Esophagus muscularis mucosa (tissue), 4 donors: ENCODE data around the gene RNF186.

Source experiments
- CTCF ChIP-seq, 3 experiments: fragments of 200-600 bp in 2 of 3; fragments of 450-650 bp in 1 of 3; sonication (generic) in 2 of 3; IDR thresholded peaks; one replicate each; pipeline ENCODE4 v1.5.1; 2017 to 2019; ENCODE audit warnings: antibody characterized with exemption in 3 of 3, mild to moderate bottlenecking in 2 of 3, moderate library complexity in 1 of 3
- EP300 ChIP-seq: sonication (generic); formaldehyde crosslinking; IDR thresholded peaks from one replicate; pipeline ENCODE4 v1.6.1; 2017; ENCODE audit warnings: antibody characterized with exemption
- POLR2AphosphoS5 ChIP-seq, 2 donors: sonication (generic); formaldehyde crosslinking; IDR thresholded peaks; one replicate each; pipeline ENCODE4 v1.6.1; 2017; ENCODE audit warnings: antibody characterized with exemption in 2 of 2

- no peak for TF ChIP-seq EP300
- no peak for TF ChIP-seq CTCF (IDR thresholded peaks at IDR 0.05)
- no peak for TF ChIP-seq POLR2AphosphoS5 (IDR thresholded peaks at IDR 0.05)
Observed at GRCh38 chr1:19814681-19815503, at the start of gene RNF186.
